Left colon (tissue), 2 donors: ENCODE measurements around the gene BTAF1. TPM values are rescaled to one million over a fixed set of nuclear protein-coding genes. Genes with fewer than 3 reads are reported as not detected.
A peak's percentile ranks its signal among the peaks of the same experiment; 100 is the strongest.

Source experiments
- ATAC-seq: fragments of 200-7000 bp; cut with Tn5 transposase; one replicate; pipeline ENCODE4 v1.9.1; 2020; ENCODE audit warnings: mild to moderate bottlenecking, moderate library complexity
- DNase-seq, 2 donors: peaks; one replicate each; pipeline ENCODE4 v3.0.0-alpha.2; 2020
- intact Hi-C, 2 donors: fragments of 100-400 bp; cut with DNase I in 1 of 2; cut with micrococcal nuclease in 1 of 2; formaldehyde crosslinking; loops; one replicate each; pipeline versions ENCODE4 v1.11.2 to v1.14.0; 2022; cut with DNase I, micrococcal nuclease
- total RNA-seq, 2 donors: library from RNA; stranded (reverse); fragmentation: NEBNext Ultra II Directional; extraction: Animal tissue kit (Norgen Biotek cat#: 25700); gene quantifications; one replicate each; pipeline ENCODE4 v1.2.1, GENCODE V29; 2021
- donor health status: DM: no; HTN: no; CAD: no.
- donor health status: DM: yes; HTN: yes; CAD: no.

BTAF1 gene
- total RNA-seq, 2 donors from 2014 or later, result 24.9 to 29.7 TPM

- ATAC-seq, result no peak
- no peak for DNase-seq
- intact Hi-C loops, result no loop called here
Measured at GRCh38 chr10:91907033-91907594, 16.5 kb upstream of the BTAF1 start.

DNA sequence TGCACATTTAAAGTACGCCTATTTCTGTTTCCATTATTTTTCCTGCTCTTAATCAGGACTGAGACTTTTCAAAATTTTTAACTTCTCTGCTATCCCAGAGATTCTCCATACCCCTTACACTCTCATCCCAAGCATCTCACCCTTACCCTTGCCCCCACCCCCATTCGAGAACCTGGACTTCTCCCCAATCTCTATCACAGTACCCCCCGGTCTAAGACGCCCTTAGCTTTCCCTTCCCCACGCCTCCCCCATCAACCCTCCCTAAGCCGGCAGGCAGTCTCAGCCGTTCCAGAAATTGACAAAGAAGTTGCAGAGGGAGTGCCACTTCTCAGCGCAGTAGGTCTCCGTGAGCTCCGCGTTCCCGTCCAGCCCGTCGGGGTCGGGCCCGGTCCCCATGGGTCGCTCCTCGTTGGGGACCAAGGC, 15.6 kb upstream of the BTAF1 start:
- ATAC-seq (peak; percentile 23), DNase-seq (peak in 1 of 2 donors; percentile 27)
- intact Hi-C loops, result no loop called here

DNA sequence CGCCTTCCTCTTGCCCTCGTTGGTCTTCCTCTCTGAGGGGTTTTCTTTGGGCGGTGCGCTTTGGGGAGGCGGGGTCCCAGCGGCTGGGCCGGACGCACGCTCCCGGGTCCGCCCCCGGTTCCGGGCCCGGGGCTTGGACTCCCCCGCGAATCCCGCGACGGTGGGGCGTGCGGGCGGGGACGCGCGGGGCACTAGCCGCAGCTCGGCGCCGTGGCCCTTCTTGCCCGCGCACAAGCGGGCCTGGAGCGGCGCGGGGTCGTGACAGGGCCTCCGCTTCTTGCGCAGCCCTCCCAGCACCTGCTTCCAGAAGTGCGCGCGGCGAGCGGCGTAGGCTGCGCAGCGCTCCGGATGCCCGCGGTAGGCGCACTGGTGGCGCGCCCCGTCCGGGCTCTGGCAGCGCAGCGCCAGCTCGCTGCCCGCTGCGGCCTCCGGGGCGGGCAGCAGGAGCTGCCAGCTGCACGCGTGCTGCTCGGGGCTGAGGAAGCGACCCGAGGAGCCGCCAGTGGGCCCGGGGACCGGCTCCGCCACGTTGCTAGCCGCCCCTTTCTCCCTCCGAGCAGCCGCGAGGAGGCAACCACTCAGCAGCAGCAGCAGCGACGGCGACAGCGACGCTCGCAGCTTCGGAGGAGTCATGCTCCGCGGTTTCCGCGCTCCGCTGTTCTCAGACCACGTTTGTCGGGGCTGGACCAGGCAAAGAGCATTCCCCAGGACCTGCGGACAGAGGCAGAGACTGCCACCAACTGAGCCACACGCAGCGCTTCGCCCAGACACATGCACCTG, 15.0 kb upstream of the BTAF1 start:
- DNase-seq (peak; percentile 75 to 83), ATAC-seq (peak; percentile 96)
- intact Hi-C loops, result no loop called here

DNA sequence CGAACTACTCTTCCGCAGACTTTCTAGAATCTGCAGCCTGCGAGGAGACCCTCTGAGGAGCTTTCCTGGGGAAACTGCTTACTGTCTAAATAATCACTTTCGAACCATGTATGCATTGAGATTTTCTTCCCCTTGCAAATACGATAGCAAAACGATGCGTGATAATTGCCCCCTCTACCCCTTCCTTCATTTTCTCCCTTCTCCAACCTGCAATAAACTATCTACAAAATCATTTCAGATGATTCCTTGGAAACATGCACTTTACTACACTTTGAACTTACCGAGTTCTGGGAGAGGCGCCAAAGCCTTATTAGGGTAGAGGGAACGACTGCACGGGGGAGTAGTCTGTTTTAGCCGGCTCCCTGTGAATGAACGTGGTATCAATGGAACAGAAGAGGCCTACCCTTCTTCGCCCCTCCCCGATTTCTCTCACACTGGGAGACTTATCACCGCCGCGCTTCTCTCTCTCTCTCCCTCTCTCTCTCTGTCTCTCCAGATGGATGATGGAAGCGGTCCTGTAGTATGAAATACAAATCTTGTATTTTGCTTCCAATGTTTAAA, 14.4 kb upstream of the BTAF1 start, which contains the start of gene FGFBP3:
Gene FGFBP3 (minus strand): TSS at position 370 of the 561 bp plus-strand sequence. CDS start 517 bp downstream, outside the sequence.
- intact Hi-C loops, result no loop called here
- DNase-seq (peak in 1 of 2 donors; percentile 49), ATAC-seq (peak; percentile 44)

- DNase-seq (no peak), ATAC-seq (no peak)
- intact Hi-C loops, result loop anchor here in 1 of 2 donors (10.0 kb wide), 1 partner anchor 626 kb away; no protein-coding TSS in a partner anchor
Measured at GRCh38 chr10:91910467-91910866, 13.1 kb upstream of the BTAF1 start.

DNA sequence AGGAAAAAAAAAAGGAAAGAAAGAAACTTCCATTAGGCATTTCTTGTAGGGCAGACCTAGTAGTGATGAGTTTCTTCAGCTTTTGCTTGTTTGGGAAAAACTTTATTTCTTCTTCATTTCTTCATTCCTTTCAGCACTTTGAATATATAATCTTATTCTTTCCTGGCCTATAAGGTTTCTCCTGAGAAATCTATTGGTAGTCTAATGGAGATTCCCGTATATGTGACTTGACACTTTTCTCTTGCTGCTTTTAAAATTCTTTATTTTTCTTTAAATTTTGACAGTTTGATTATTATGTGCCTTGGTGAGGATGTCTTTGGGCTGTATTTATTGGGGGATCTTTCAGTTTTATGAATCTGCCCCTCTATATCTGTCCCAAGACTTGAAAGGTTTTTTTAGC, 3.9 kb upstream of the BTAF1 start:
- ATAC-seq, result no peak
- no peak for DNase-seq
- intact Hi-C loops, result loop anchor here in 1 of 2 donors (10.0 kb wide), 1 partner anchor 635 kb away; no protein-coding TSS in a partner anchor

DNA sequence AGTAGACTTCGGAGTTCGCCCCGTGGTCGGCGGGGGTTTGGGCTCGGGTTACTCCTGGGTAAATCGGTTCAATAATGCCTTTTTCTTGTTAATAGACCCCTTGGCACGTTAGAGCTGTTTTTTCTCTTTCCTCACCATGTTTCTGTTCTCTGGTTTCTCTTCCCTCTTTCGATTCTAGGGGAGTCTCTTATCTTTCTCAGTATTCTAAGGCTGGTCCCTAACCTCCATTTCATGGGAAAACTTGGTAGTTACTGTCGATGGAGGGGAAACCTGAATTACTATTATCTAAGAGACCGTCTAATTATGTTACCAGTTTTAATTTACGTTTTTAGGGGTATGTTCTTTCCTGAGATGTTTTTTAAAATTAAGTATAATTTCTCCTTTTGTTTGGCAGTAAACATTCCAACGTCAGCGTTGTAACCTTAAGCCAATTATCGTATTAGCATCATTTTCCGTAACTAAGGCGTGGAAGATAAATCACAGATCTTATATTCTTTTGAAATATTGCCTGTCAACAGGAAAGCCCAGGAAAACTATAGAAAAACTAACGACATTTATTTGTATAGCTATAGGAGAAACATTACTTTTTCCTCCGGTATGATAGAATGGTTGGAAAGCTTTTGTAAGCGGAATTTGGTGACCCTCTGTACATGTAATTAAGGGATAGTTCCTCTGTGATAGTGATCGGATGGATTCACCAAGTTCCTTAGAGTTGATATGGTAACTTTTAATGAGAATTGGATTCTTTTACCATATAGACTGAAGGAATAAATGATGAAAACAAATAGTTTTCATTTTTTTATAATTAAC, 847 bp downstream of the BTAF1 start:
- DNase-seq (no peak), ATAC-seq (peak; percentile 27)

GRCh38 chr10:91925022-91925320, 1.4 kb downstream of the BTAF1 start:
- no peak for DNase-seq
- intact Hi-C loops, result no loop called here
- ATAC-seq, result no peak

More for the DNA sequence above, 847 bp downstream of the BTAF1 start:
- intact Hi-C loops, result no loop called here

- ATAC-seq (peak; percentile 23), DNase-seq (no peak)
- intact Hi-C loops, result no loop called here
Measured at GRCh38 chr10:91930939-91931338, 7.4 kb downstream of the BTAF1 start.

DNA sequence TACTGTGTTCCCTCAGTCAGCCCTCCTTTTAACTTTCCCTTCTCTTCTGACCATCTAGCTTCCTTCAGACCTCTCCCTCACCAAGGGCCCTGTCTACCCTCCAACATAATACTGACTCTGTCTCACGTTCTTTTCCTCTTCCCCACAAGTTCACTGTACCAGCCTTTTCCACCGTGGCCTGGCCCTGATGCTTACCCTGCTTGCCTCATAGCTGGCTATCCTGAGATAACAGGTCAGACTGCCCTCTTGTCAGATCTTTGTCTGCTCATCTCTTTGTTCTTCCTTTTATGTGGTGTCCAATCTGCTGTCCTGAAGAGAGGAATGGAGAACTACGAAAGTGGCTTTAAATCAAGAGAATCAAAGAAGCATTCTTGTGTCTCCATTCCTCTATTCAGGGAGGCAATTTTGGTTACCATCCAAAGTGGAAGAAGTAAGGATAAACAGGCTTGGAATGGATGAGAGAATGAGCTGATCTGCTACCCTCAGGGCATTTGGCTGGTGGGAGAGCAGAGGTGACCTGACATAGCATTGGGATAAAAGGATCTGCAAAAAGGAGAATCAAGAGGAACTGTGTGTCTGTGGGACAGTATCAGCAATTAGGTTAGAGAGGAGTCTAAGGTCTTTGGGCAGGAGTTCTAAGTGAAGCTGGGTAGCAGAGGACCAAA, 8.1 kb downstream of the BTAF1 start:
- intact Hi-C loops, result no loop called here
- ATAC-seq, result no peak

GRCh38 chr10:91932737-91933136, 9.2 kb downstream of the BTAF1 start:
- intact Hi-C loops, result no loop called here

More for the DNA sequence above, 8.1 kb downstream of the BTAF1 start:
- no peak for DNase-seq

GRCh38 chr10:91935886-91936285, 12.3 kb downstream of the BTAF1 start:
- intact Hi-C loops, result no loop called here
- no peak for ATAC-seq

More at GRCh38 chr10:91932737-91933136, 9.2 kb downstream of the BTAF1 start:
- no peak for ATAC-seq
- no peak for DNase-seq

GRCh38 chr10:91939653-91940052, 16.1 kb downstream of the BTAF1 start:
- DNase-seq, result no peak
- intact Hi-C loops, result no loop called here
- ATAC-seq, result no peak

More at GRCh38 chr10:91935886-91936285, 12.3 kb downstream of the BTAF1 start:
- DNase-seq, result no peak

GRCh38 chr10:91941426-91941825, 17.9 kb downstream of the BTAF1 start:
- intact Hi-C loops, result no loop called here
- DNase-seq, result no peak
- no peak for ATAC-seq

DNA sequence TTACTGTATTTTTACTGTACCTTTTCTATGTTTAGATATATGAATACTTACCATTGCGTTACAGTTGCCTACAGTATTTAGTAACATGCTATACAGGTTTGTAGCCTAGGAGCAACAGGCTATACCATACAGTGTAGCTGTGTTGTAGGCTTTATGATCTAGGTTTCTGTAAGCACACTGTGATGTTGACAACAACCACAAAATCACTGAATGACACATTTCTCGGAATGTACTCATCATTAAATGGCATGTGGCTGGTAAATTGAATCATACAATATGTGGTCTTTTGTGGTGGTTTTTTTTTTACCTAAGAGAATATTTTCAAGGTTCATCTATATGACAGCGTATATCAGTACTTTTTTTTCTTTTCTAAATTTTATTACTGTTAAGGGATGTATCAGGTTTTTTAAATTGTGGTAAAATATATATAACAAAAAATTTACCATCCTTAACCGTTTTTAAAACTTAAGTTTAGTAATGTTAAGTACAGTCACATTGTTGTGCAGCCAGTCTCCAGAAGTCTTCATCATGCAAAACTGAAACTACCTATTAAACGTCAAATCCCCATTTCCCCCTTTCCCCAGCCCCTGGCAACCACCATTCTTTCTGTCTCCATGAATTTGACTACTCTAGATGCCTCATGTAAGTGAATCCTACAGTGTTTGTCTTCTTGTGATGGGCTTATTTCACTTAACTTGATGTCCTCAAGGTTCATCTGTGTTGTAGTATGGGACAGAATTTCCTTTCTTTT, 21.5 kb downstream of the BTAF1 start:
- no peak for ATAC-seq
- no peak for DNase-seq
- intact Hi-C loops, result no loop called here

GRCh38 chr10:91953600-91954160, 30.1 kb downstream of the BTAF1 start:
- DNase-seq, result no peak
- intact Hi-C loops, result no loop called here
- ATAC-seq, result no peak

- DNase-seq (no peak), ATAC-seq (no peak)
- intact Hi-C loops, result no loop called here
Measured at GRCh38 chr10:91955114-91955513, 31.5 kb downstream of the BTAF1 start.

DNA sequence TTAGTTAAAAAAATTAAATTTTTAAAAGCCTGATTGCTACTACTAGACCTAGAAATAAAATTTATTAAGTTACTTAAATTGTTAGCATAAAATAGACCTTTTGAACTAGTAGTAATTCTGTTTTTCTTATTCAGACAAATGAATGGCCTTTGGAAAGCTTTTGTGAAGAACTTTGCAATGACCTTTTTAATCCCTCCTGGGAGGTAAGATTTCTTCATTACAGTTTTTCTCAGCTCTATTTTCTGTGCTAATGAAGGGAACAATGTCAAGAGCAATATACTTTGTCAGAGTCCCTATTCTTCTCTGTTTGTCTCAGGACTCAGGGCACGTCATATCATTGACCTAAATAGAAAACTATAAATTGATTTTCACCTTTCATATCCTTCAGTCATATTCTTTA, 33.5 kb downstream of the BTAF1 start:
- intact Hi-C loops, result no loop called here
- ATAC-seq, result no peak
- DNase-seq, result no peak
